T-helper 2 cell treated with Interferon-gamma antibody and Interleukin-4, amounts not matched to agents 5 μg/mL and 100 μg/mL, for 36 hours (primary cell): ENCODE results near the gene ATP8B3.

ENCODE experiments used
- DNase-seq: peaks from one replicate; pipeline ENCODE4 v3.0.0; 2021; ENCODE audit warnings: low spot score
- H3K27ac Mint-ChIP-seq: one replicate; pipeline ENCODE4 v1.8.0; 2021; ENCODE audit warnings: mild to moderate bottlenecking, mixed read lengths
- H3K27me3 Mint-ChIP-seq: one replicate; pipeline ENCODE4 v1.8.0; 2021; ENCODE audit warnings: low read depth, mixed read lengths
- H3K36me3 Mint-ChIP-seq: one replicate; pipeline ENCODE4 v1.8.0; 2021; ENCODE audit warnings: low read depth, mixed read lengths
- H3K4me1 Mint-ChIP-seq: one replicate; pipeline ENCODE4 v1.8.0; 2021; ENCODE audit warnings: low read depth, mixed read lengths
- H3K4me3 Mint-ChIP-seq: one replicate; pipeline ENCODE4 v1.8.0; 2022; ENCODE audit warnings: mild to moderate bottlenecking, moderate library complexity, mixed read lengths
- H3K9me3 Mint-ChIP-seq: one replicate; pipeline ENCODE4 v1.8.0; 2021; ENCODE audit warnings: mixed read lengths

Gene ATP8B3

DNA sequence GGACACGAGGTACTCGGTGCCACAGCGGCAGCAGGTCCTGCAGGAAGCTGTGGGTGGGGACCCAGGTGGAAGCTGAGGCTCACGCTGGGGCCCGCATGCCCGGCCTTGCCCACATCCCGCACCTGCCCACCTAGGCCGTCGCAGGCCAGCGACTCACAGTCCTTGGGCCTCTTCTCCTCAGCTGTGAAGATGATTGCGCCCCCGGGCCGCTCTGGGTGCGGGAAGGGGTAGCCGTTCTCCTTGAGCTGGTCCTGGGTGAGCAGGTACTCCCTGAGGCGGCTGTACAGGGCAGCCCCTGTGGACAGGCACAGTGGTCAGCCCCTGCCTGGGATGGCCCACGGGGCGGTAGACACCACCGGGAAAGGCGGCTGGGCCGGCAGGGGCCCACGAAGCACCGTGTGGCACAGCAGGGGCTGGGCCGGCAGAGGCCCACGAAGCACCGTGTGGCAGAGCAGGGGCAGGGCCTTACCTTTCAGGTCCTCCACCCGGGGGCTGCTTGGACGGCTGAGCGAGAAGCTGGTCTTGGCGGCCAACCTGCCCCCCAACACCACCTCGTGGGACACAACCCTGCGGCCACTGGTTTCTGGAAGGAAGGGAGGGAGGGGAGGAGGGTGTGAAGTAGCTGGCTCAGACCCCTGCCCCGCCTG is 6.6 kb upstream of the ATP8B3 start:
- Mint-ChIP-seq H3K27me3 (no peaks in the 10 kb centered on the region), H3K4me1 (no peaks in the 10 kb centered on the region), H3K4me3 (no peak overlapping the region), H3K36me3 (peaks cover 24% of the 10 kb centered on the region), H3K27ac (no peak overlapping the region), H3K9me3 (no peaks in the 10 kb centered on the region)
- no peak for DNase-seq

DNA sequence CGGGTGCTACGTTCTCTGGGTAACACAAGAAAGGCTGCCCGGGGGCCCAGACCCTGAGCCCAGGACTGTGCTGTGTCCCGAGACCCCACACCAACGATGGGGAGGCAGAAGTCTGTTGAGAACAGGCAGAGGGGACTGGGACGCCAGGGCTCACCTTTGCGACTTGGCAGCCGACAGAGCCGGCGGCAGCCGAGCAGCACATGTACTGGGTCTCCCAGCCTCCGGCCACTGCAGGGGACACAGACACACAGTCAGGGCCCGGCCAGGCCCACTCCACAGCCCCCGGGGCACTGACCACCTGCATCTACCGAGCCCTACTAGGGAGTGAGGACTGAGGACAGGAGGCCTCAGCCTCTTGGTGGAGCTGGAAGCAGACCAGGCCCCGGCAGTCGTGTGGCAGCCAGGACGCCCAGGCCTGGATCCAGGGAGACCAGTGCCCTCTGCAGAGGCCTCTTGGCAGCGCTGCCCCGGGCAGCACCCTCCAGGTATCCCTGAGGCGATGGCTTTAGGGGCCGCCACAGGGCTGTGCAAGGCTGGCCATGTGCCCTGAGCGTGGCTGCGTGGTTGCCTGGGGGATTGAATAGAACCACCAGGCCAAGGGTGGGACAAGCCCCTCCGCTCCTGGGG is 5.6 kb upstream of the ATP8B3 start:
- H3K27ac Mint-ChIP-seq = no peak overlapping the region
- H3K4me1 Mint-ChIP-seq = peaks cover 6% of the 10 kb centered on the region
- no peak overlapping the region for H3K4me3 Mint-ChIP-seq
- H3K9me3 Mint-ChIP-seq = no peaks in the 10 kb centered on the region
- no peaks in the 10 kb centered on the region for H3K27me3 Mint-ChIP-seq
- no peak for DNase-seq
- peaks cover 25% of the 10 kb centered on the region for H3K36me3 Mint-ChIP-seq

- H3K36me3 Mint-ChIP-seq = peaks cover 21% of the 10 kb centered on the region
- H3K4me3 Mint-ChIP-seq = no peak overlapping the region
- DNase-seq = no peak
- H3K4me1 Mint-ChIP-seq = peaks cover 9% of the 10 kb centered on the region
- no peak overlapping the region for H3K27ac Mint-ChIP-seq
- H3K27me3 Mint-ChIP-seq = no peaks in the 10 kb centered on the region
- H3K9me3 Mint-ChIP-seq = no peaks in the 10 kb centered on the region
These were observed 4.6 kb upstream of the ATP8B3 start for GRCh38 chr19:1816530-1817298.

- peaks cover 21% of the 10 kb centered on the region for H3K36me3 Mint-ChIP-seq
- H3K27me3 Mint-ChIP-seq = no peaks in the 10 kb centered on the region
- DNase-seq = no peak
- H3K27ac Mint-ChIP-seq = no peak overlapping the region
- H3K4me1 Mint-ChIP-seq = peaks cover 14% of the 10 kb centered on the region
- H3K4me3 Mint-ChIP-seq = no peak overlapping the region
- no peaks in the 10 kb centered on the region for H3K9me3 Mint-ChIP-seq
These were observed 3.8 kb upstream of the ATP8B3 start for GRCh38 chr19:1815605-1816529.

DNA sequence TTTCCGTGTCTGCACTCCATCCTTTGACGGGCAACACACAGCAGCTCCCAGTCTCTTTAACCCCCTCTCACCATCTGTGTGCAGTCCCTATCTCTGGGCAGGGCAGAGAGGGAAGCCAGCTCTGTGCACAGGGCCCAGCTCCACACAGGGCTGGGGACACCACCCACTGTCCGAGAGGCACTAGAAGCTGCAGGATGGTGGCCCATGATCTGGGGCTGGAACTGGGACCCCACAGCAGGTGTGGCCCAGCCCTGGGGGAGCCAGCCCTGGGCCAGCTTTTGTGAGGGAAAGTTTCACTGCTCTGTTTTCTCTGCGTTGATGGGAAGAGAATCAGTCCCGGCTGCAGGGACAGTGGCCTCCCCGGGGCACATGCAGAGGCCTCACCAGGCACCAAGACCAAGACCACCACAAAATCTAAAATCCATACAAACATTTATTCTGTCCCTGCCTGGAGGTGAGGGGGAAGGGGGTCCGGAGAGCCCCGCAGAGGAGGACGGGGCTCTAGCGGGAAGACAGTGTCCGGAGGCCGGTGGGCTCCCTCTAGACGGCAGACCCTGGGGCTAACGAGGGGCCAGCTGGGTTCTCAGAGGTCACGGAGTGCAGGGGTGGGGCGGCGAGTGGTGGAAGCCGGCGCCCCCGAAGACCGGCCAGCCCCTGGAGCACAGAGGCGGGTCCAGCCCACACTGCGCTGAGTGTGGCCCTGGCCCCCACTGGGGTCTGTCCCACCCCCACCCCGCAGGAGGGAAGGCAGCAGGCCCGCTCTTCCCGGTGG is 2.9 kb upstream of the ATP8B3 start:
- H3K4me1 Mint-ChIP-seq = peaks cover 14% of the 10 kb centered on the region

DNA sequence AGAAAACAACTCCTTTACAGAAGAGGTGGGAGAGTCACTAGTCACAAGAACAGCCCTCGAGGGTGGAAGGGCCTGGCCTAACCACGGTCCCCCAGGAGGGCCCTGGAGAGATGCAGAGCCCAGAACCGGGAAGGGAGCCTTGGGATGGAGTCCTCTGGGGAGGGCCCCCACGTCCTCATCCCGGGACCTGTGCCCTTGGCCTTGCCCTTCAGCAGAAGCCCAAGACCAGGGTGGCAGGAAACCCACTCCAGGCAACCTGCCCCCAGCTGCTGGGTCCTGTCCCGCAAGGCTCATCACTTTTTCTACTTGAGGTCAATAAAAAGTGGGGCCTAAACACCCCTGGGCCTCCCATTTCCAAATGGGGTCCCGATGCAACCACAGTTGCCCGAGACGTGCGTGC is 2.3 kb upstream of the ATP8B3 start:
- Mint-ChIP-seq H3K27ac (no peak overlapping the region), H3K27me3 (no peaks in the 10 kb centered on the region), H3K4me1 (peaks cover 14% of the 10 kb centered on the region), H3K9me3 (no peaks in the 10 kb centered on the region), H3K36me3 (peaks cover 15% of the 10 kb centered on the region), H3K4me3 (no peak overlapping the region)
- DNase-seq = no peak

More for the DNA sequence above, 2.9 kb upstream of the ATP8B3 start:
- H3K9me3 Mint-ChIP-seq = no peaks in the 10 kb centered on the region
- DNase-seq = no peak
- peaks cover 15% of the 10 kb centered on the region for H3K36me3 Mint-ChIP-seq
- H3K27ac Mint-ChIP-seq = no peak overlapping the region
- H3K27me3 Mint-ChIP-seq = no peaks in the 10 kb centered on the region
- no peak overlapping the region for H3K4me3 Mint-ChIP-seq

DNA sequence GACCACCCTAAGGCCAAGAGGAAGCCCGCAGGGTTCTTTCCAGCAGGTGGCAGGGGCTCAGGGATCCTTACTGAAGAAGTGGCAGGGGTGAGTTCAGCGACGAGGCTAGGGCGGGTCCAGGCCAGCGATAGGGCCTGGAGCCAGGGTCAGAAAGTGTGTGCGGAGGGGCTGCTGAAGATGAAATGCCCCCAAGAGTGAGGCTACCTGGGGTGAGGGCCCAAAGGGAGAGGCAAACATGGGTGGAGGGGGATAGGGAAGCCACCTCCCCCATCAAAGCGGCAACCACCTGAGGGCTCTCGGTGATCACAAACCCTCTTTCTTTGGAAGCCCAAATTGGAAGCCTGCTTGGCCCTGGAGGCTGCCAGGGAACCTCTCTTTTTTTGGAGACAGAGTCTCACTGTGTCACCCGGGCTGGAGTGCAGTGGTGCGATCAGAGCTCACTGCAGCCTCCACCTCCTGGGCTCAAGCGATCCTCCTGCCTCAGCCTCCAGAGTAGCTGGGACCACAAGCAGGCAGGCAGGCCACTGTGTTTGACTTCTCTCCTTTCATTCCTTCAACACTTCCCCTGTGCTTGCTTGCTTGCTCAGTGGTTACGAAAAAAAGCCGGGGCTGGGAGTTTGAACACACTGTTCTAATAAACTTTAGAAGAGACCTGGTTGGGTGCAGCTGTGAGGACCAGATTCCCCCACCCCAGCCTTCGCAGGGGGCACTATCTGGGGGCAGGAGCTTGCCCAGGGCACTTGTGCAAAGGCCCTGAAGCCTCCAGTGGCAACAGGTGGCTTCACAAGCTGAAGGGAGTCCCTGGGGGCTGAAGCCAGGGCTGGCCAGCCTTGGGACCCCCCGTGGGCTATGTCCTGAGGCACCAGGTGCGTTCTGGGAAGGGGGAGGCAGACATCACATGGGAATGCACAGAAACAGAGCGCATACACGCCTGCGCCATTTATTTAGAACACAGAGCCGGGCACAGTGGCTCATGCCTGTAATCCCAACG is 1.4 kb upstream of the ATP8B3 start:
- no peak for DNase-seq
- Mint-ChIP-seq H3K4me3 (peak overlapping the region; percentile 99), H3K27me3 (no peaks in the 10 kb centered on the region), H3K36me3 (peaks cover 15% of the 10 kb centered on the region), H3K4me1 (peaks cover 14% of the 10 kb centered on the region), H3K9me3 (no peaks in the 10 kb centered on the region), H3K27ac (peak overlapping the region; percentile 100)

- peak overlapping the region; percentile 100 for H3K27ac Mint-ChIP-seq
- no peaks in the 10 kb centered on the region for H3K9me3 Mint-ChIP-seq
These were observed 533 bp upstream of the ATP8B3 start for GRCh38 chr19:1812426-1813191.

DNA sequence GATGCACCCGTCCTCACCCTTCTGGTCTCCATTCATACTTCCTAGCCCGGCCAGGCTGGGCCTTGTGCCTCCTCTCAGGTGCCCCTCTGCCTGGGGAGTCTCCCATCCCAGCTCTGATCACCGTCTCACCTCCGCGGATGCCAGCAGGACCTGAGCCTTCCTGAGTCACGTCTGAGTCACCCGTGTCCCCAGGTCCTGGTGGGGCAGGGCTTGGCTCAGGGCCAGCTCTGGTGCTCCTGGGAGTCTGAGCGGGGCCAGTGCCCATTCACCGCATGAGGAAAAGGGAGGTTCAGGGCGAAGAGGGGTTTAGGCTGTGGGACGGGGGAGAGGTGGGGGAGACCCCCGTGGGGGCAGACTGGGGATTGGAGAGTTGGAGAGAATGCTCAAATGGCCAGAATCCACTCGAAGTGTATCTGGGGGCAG is 593 bp downstream of the ATP8B3 start:
- H3K4me3 Mint-ChIP-seq = peak overlapping the region; percentile 88
- no peaks in the 10 kb centered on the region for H3K27me3 Mint-ChIP-seq
- DNase-seq = peak; percentile 36
- H3K4me1 Mint-ChIP-seq = peaks cover 14% of the 10 kb centered on the region
- no peaks in the 10 kb centered on the region for H3K9me3 Mint-ChIP-seq
- peaks cover 10% of the 10 kb centered on the region for H3K36me3 Mint-ChIP-seq
- peak overlapping the region; percentile 87 for H3K27ac Mint-ChIP-seq

More at GRCh38 chr19:1812426-1813191, 533 bp upstream of the ATP8B3 start:
- peaks cover 14% of the 10 kb centered on the region for H3K4me1 Mint-ChIP-seq
- peaks cover 13% of the 10 kb centered on the region for H3K36me3 Mint-ChIP-seq
- no peaks in the 10 kb centered on the region for H3K27me3 Mint-ChIP-seq
- DNase-seq = peak; percentile 93
- H3K4me3 Mint-ChIP-seq = peak overlapping the region; percentile 99

DNA sequence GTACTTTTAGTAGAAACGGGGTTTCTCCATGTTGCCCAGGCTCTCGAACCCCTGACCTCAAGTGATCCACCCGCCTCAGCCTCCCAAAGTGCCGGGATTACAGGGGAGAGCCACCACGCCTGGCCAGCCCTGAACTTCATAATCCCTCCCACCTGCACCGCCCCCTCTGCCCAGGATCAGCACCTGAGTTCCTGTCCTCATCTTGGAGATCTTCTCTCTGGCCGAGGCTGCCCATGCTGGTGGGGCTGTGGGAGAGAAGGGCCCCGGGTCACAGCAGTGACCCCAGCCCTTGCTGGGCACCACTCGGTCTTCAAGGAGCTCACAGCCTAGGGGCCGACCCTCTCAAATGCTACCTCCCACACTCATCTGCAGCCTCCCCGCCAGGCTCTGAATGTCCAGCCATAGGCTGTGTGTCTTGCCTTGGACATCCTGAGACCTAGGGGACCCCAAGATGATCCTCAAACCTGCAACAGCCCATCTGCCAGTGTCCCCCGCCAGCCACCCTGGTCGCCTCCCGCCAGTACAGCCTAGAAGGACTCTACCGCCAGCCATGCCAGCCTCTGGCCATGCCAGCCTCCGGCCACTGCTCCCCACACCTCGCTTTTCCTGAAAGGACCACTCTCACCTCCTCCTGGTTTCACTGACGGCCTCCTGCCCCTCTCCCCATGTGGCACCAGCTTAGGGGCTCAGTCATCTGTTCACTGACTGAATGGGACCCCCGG is 1.5 kb downstream of the ATP8B3 start:
- Mint-ChIP-seq H3K4me3 (peak overlapping the region; percentile 43), H3K9me3 (no peaks in the 10 kb centered on the region), H3K36me3 (peaks cover 10% of the 10 kb centered on the region), H3K4me1 (peaks cover 14% of the 10 kb centered on the region), H3K27ac (peak overlapping the region; percentile 41), H3K27me3 (no peaks in the 10 kb centered on the region)
- no peak for DNase-seq

- peaks cover 6% of the 10 kb centered on the region for H3K36me3 Mint-ChIP-seq
- peaks cover 14% of the 10 kb centered on the region for H3K4me1 Mint-ChIP-seq
- H3K4me3 Mint-ChIP-seq = no peak overlapping the region
- no peaks in the 10 kb centered on the region for H3K27me3 Mint-ChIP-seq
- no peak for DNase-seq
- H3K9me3 Mint-ChIP-seq = no peaks in the 10 kb centered on the region
- H3K27ac Mint-ChIP-seq = no peak overlapping the region
These were observed 2.4 kb downstream of the ATP8B3 start for GRCh38 chr19:1809678-1810077.
